Osteoblast (primary cell): ENCODE measurements around the gene MACROD2. TPM values are rescaled to one million over a fixed set of nuclear protein-coding genes. Genes with fewer than 3 reads are reported as not detected.

Experiments
- DNase-seq: peaks from one replicate; pipeline ENCODE4 v3.0.0; 2011; ENCODE audit warnings: low spot score, mixed read lengths; ENCODE audit not compliant: insufficient read length; ENCODE audit errors: missing footprints
- H2AFZ ChIP-seq: 2 replicates; pipeline ENCODE4 v1.6.0; 2011; ENCODE audit warnings: mild to moderate bottlenecking, low read length
- H3K27ac ChIP-seq: 2 replicates; pipeline ENCODE4 v1.5.1; 2011; ENCODE audit warnings: mild to moderate bottlenecking, low read depth, low read length, moderate library complexity
- H3K27me3 ChIP-seq: 2 replicates; pipeline ENCODE4 v1.6.0; 2012; ENCODE audit warnings: mild to moderate bottlenecking, control low read depth, inconsistent platforms, low read length, moderate library complexity; ENCODE audit not compliant: insufficient read depth
- H3K36me3 ChIP-seq: 2 replicates; pipeline ENCODE4 v1.5.1; 2011; ENCODE audit warnings: mild to moderate bottlenecking, low read length, control low read depth, moderate library complexity; ENCODE audit not compliant: insufficient read depth
- H3K4me1 ChIP-seq: 2 replicates; pipeline ENCODE4 v1.5.1; 2011; ENCODE audit warnings: mild to moderate bottlenecking, low read length, control low read depth, moderate library complexity; ENCODE audit not compliant: insufficient read depth
- H3K4me2 ChIP-seq: 2 replicates; pipeline ENCODE4 v1.6.0; 2011; ENCODE audit warnings: mild to moderate bottlenecking, low read length; ENCODE audit not compliant: insufficient read depth
- H3K4me3 ChIP-seq: fragments of 200-600 bp; sonication (generic); 3 replicates; pipeline ENCODE4 v1.5.1; 2012; ENCODE audit warnings: mild to moderate bottlenecking, low read length, inconsistent platforms; ENCODE audit not compliant: insufficient read depth
- H3K79me2 ChIP-seq: 2 replicates; pipeline ENCODE4 v1.6.0; 2012; ENCODE audit warnings: mild to moderate bottlenecking, low read length, control low read depth, inconsistent platforms; ENCODE audit not compliant: insufficient read depth
- H3K9me3 ChIP-seq: 2 replicates; pipeline ENCODE4 v1.5.1; 2011; ENCODE audit warnings: low read depth, low read length, control low read depth
- H4K20me1 ChIP-seq: 2 replicates; pipeline ENCODE4 v1.6.0; 2012; ENCODE audit warnings: mild to moderate bottlenecking, low read length, control low read depth; ENCODE audit not compliant: insufficient read depth
- CTCF ChIP-seq: IDR thresholded peaks from 2 replicates; pipeline ENCODE4 v1.5.1; 2011; ENCODE audit warnings: mild to moderate bottlenecking, low read depth, low read length, moderate library complexity; ENCODE audit errors: extremely low read depth
- total RNA-seq: library from RNA; depleted of rRNA; stranded (reverse); fragments of >200 nt; gene quantifications from 2 replicates; pipeline ENCODE4 v1.2.3, GENCODE V29; 2012

Gene MACROD2
- total RNA-seq, 1 donor, result 4.0 TPM

DNA sequence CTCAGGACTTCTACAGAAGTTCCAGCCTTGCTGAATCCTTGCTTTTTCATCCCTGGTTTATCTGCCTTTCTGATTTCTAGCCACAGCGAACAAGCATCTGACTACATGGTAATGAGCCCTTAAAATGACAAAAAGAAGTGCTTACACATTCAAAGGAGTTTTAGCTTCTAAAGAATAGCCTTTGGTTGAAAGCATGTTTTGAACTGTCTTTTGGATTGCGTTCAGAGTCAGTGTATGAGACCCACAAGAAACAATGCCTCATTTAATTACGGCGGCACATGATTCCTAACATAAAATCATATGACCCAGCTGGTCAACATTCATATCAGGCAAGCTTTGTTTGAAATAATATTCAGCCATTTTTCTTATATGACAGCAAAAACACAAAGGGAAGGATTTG lies 1793.8 kb downstream of the MACROD2 start:
- Histone ChIP-seq H3K27me3 (no peaks in the 10 kb centered on the region), H3K79me2 (no peaks in the 10 kb centered on the region), H3K36me3 (no peaks in the 10 kb centered on the region), H3K27ac (no peak overlapping the region), H3K4me1 (no peaks in the 10 kb centered on the region), H4K20me1 (no peaks in the 10 kb centered on the region), H3K4me3 (no peak overlapping the region), H3K4me2 (no peak overlapping the region), H3K9me3 (no peaks in the 10 kb centered on the region), H2AFZ (no peak overlapping the region)
- DNase-seq, result no peak
- TF ChIP-seq CTCF, result no peak

GRCh38 chr20:15792855-15793254 lies 1797.5 kb downstream of the MACROD2 start:
- Histone ChIP-seq H3K36me3 (no peaks in the 10 kb centered on the region), H3K9me3 (no peaks in the 10 kb centered on the region), H3K4me1 (no peaks in the 10 kb centered on the region), H4K20me1 (no peaks in the 10 kb centered on the region), H3K27ac (no peak overlapping the region), H3K79me2 (no peaks in the 10 kb centered on the region), H3K4me3 (no peak overlapping the region), H3K4me2 (no peak overlapping the region), H3K27me3 (no peaks in the 10 kb centered on the region), H2AFZ (no peak overlapping the region)
- TF ChIP-seq CTCF, result no peak
- no peak for DNase-seq

DNA sequence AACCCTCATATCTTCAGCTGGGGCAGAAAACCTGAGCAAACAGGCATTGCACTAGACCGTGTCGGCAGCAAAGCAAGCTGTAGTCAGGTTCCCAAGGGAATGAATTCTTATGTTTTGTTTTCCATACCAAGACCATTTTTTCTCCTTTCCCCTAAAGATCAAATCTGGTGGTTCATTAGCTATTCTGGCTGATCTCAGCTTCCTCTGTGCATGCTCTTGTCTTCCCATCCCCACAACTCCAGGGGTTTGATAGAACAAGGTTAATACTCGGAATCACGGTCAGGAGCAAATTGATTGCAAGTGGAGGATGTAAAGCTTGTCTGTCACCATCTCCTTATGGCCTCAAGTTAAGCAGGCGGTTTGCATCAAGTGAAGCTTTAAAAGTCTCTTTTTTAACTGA lies 1799.1 kb downstream of the MACROD2 start:
- Histone ChIP-seq H3K36me3 (no peaks in the 10 kb centered on the region), H3K4me2 (no peak overlapping the region), H3K27me3 (no peaks in the 10 kb centered on the region), H3K4me1 (no peaks in the 10 kb centered on the region), H4K20me1 (no peaks in the 10 kb centered on the region), H2AFZ (no peak overlapping the region), H3K4me3 (no peak overlapping the region), H3K27ac (no peak overlapping the region), H3K79me2 (no peaks in the 10 kb centered on the region), H3K9me3 (no peaks in the 10 kb centered on the region)
- no peak for TF ChIP-seq CTCF
- no peak for DNase-seq

DNA sequence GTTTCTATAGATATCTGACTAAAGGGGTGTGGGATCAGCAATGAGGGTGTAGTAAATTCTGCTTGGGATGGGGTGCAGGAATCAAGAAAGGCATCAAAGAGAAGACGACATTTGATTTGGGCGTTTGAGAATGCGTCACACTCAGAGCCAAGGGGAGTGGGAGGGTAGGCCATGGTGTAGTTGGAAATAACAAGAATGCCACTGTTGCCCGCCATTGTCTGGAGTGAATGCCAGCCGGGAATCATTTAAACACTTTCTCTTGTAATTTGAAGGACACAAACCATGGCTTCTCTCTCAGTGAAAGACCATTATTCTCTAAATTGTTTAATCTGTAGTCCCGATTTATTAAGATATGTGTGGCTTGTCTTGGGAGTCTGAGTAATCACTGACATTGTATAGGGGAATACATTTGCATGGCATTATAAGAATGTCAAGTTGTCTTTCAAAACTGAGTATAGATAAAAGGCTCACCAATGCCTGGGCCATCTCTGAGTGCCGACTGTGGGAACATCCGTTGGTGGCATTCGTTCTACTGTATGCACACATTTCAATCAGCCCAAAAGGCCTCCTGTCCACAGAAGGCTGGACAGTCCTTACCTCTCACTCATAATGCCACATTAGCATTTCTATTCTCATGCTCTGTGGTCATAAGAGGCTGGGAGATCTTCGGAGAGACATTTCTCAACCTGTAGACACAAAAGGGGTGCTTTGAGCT lies 1800.1 kb downstream of the MACROD2 start:
- Histone ChIP-seq H3K27ac (no peak overlapping the region), H3K9me3 (no peaks in the 10 kb centered on the region), H3K27me3 (no peaks in the 10 kb centered on the region), H3K79me2 (no peaks in the 10 kb centered on the region), H3K4me3 (no peak overlapping the region), H3K4me1 (no peaks in the 10 kb centered on the region), H2AFZ (no peak overlapping the region), H3K36me3 (no peaks in the 10 kb centered on the region), H3K4me2 (no peak overlapping the region), H4K20me1 (no peaks in the 10 kb centered on the region)
- TF ChIP-seq CTCF, result no peak
- no peak for DNase-seq
